Occipital lobe (tissue), 3 donors: ENCODE measurements around the gene TCF7L1. TPM values are rescaled to one million over a fixed set of nuclear protein-coding genes. Genes with fewer than 3 reads are reported as not detected.
A peak's percentile ranks its signal among the peaks of the same experiment; 100 is the strongest.

Source experiments
- DNase-seq: peaks from one replicate; lab custom pipeline; 2025; lab: John Stamatoyannopoulos, UW
- small RNA-seq: library from RNA; depleted of rRNA; stranded (forward); fragments of <200 nt; gene quantifications from one replicate; pipeline ENCODE3, GENCODE V24; 2014
- total RNA-seq: library from RNA; depleted of rRNA; stranded (reverse); fragments of >200 nt; gene quantifications from one replicate; pipeline ENCODE4 v1.2.3, GENCODE V29; 2014

The TCF7L1 gene
- total RNA-seq, 1 donor from 2014 or later: 1.1 TPM

DNA sequence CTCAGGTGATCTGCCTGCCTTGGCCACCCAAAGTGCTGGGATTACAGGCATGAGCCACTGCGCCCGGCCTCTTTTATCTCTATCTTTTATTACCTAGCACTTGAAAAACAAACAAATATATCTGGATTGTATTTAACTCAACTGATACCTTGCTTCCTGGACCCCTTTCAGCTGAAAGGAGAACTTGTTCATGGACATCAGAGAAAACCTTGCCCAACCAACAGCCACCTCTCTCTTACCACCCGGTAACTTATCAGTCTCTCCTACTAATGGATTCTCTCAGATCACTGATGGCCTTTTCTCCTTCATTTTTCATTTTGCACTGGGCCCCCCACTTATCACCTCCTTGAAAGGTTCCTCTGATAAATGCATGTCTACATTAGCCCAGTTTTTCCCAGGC, 214.4 kb downstream of the TCF7L1 start:
- no peak for DNase-seq

GRCh38 chr2:85353876-85354285, 220.7 kb downstream of the TCF7L1 start:
- no peak for DNase-seq

DNA sequence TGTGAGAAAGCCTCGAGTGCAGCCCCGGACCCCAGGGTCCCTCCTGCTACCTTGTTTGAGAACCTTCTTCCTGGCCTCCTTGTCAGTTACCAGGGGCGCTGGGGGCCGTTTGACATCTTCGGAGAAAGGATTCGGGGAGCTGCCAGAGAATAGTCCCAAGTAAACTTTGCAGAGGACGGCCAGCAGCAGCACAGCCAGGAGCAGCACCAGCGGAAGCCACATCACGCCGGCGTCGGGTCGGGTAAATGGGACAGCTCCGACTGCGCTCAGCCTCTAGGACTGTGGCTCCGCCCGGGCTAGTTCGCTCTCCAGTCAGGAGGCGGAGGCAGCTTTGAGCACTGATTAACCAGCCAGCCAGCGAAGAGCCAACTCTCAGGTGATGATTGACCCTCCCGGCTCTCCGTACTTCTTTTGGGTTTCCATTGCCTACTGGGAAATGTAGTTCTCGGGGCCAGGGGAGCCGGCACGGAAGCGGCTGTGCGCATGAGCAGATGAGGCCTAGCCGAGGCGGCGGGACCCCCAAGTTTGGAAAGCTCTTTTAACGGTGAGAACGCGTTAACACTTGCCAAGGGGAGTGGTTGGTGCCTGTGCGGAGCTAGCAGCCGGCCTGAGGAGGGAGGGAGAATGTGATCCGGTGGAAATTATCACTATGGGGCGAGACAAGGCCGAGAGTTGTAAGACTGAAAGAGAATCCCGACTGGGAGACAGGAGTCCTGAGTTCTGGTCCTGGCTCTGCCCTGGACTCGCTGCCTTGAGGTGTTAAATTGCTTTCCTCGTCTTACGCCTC, 221.3 kb downstream of the TCF7L1 start, which contains the start of the genes ELMOD3 and RETSAT:
Gene ELMOD3 (plus strand): TSS at position 484 of the 787 bp plus-strand sequence. CDS start 2,430 bp downstream, outside the sequence.
Gene RETSAT (minus strand): TSS at position 243 of the 787 bp plus-strand sequence. CDS start 21 bp downstream, at position 222.
- peak; percentile 96 for DNase-seq

DNA sequence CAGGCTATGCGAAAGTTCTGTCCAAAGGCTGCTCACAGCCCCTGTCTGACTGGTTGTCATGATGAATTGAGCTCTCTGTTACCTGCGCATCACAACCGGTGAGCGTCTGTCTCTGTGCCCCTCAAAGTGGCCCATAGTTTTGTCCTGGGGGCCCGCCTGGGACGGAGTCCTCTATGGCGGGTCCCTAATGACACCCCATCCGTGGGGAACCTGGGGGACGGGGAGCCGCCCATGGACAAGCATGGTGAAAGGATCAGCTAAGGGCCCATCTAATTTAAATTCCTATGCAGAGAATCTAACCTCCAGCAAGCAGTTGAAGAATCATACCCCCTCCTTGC, 221.8 kb downstream of the TCF7L1 start:
- no peak for DNase-seq

- DNase-seq: no peak
Measured at GRCh38 chr2:85355521-85355920, 222.3 kb downstream of the TCF7L1 start.

- DNase-seq: no peak
Measured at GRCh38 chr2:85356186-85356585, 223.0 kb downstream of the TCF7L1 start.

DNA sequence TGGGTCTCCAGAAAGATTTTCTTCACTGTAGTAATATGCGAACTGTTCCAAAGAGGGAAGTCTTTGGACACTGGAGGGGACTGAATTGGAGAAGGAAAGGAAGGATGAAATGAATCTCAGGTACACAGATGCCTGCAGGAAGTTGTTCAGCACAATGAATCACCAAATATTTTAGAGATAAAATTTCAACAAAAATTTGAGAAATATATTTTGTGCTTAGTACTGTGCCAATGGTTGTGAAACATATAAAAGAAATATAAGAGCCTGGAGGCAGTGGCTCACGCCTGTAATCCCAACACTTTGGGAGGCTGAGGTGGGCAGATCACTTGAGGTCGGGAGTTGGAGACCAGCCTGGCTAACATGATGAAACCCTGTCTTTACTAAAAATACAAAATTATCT, 224.5 kb downstream of the TCF7L1 start:
- DNase-seq: no peak

Small RNAs within 50 kb of the gene (small RNA-seq; reads per million reads assigned to genes)
- gene AC093162.1 (not detected), gene RF00019 (not detected), gene RNU6-674P (not detected)

Other genes starting within 250 kb of the TCF7L1 start
- 2,498 TPM for gene TMSB10, start 227.7 kb upstream of the TCF7L1 start, total RNA-seq
- 48.8 TPM for gene KCMF1, start 162.2 kb upstream of the TCF7L1 start, total RNA-seq
- gene TGOLN2, start 194.6 kb downstream of the TCF7L1 start, total RNA-seq: 34.5 TPM
- gene RETSAT, start 221.1 kb downstream of the TCF7L1 start, total RNA-seq: 14.5 TPM
- 16.8 TPM for gene ELMOD3, start 221.4 kb downstream of the TCF7L1 start, total RNA-seq